ENCODE data around the gene PSMA2. TPM values are rescaled to one million over a fixed set of nuclear protein-coding genes. Genes with fewer than 3 reads are reported as not detected.
A peak's percentile ranks its signal among the peaks of the same experiment; 100 is the strongest.
"Not testable (repeated sequence)": the region's sequence is repeated elsewhere in the genome, so short reads cannot be mapped to it uniquely, and the experiment has no call there.

PSMA2 gene
- total RNA-seq, 1 donor from 2014 or later: 60.8 TPM

- H3K4me1 Mint-ChIP-seq (ENCODE audit: low read depth): peaks cover 22% of the 10 kb centered on the region
- peak; percentile 80 for TF ChIP-seq CTCF (IDR thresholded peaks at IDR 0.05)
- H3K27ac Mint-ChIP-seq (ENCODE audit: unreplicated experiment): no peak overlapping the region
- no peaks in the 10 kb centered on the region for H3K27me3 Mint-ChIP-seq (ENCODE audit: low read depth)
- no peak overlapping the region for H3K4me3 Mint-ChIP-seq (ENCODE audit: unreplicated experiment)
- H3K36me3 Mint-ChIP-seq (ENCODE audit: low read depth): no peaks in the 10 kb centered on the region
- DNase-seq (ENCODE audit: low spot score): no peak
- no peaks in the 10 kb centered on the region for H3K9me3 Mint-ChIP-seq (ENCODE audit: low read depth)
Observed at GRCh38 chr7:42886129-42886528, 45.8 kb downstream of the PSMA2 start.

- H3K27me3 Mint-ChIP-seq (ENCODE audit: low read depth); H3K36me3 Mint-ChIP-seq (ENCODE audit: low read depth); H3K9me3 Mint-ChIP-seq (ENCODE audit: low read depth); H3K27ac Mint-ChIP-seq (ENCODE audit: unreplicated experiment); H3K4me3 Mint-ChIP-seq (ENCODE audit: unreplicated experiment); DNase-seq (ENCODE audit: low spot score): not testable (repeated sequence)
- H3K4me1 Mint-ChIP-seq (ENCODE audit: low read depth): peaks cover 26% of the 10 kb centered on the region
Observed at GRCh38 chr7:42885183-42885582, 46.8 kb downstream of the PSMA2 start.

GRCh38 chr7:42883950-42884349 lies 48.0 kb downstream of the PSMA2 start:
- TF ChIP-seq CTCF (IDR thresholded peaks at IDR 0.05): no peak
- Mint-ChIP-seq H3K36me3 (ENCODE audit: low read depth) (peaks cover 1% of the 10 kb centered on the region), H3K4me1 (ENCODE audit: low read depth) (peaks cover 22% of the 10 kb centered on the region), H3K27me3 (ENCODE audit: low read depth) (no peaks in the 10 kb centered on the region), H3K27ac (ENCODE audit: unreplicated experiment) (no peak overlapping the region), H3K9me3 (ENCODE audit: low read depth) (no peaks in the 10 kb centered on the region), H3K4me3 (ENCODE audit: unreplicated experiment) (no peak overlapping the region)
- no peak for DNase-seq (ENCODE audit: low spot score)

GRCh38 chr7:42880392-42880791 lies 51.6 kb downstream of the PSMA2 start:
- Mint-ChIP-seq H3K36me3 (ENCODE audit: low read depth) (peaks cover 1% of the 10 kb centered on the region), H3K4me1 (ENCODE audit: low read depth) (peaks cover 4% of the 10 kb centered on the region), H3K27me3 (ENCODE audit: low read depth) (no peaks in the 10 kb centered on the region), H3K9me3 (ENCODE audit: low read depth) (no peaks in the 10 kb centered on the region), H3K27ac (ENCODE audit: unreplicated experiment) (no peak overlapping the region), H3K4me3 (ENCODE audit: unreplicated experiment) (no peak overlapping the region)
- no peak for DNase-seq (ENCODE audit: low spot score)
- no peak for TF ChIP-seq CTCF (IDR thresholded peaks at IDR 0.05)

- Mint-ChIP-seq H3K27me3 (ENCODE audit: low read depth) (no peaks in the 10 kb centered on the region), H3K36me3 (ENCODE audit: low read depth) (peaks cover 1% of the 10 kb centered on the region), H3K4me3 (ENCODE audit: unreplicated experiment) (no peak overlapping the region), H3K4me1 (ENCODE audit: low read depth) (peaks cover 4% of the 10 kb centered on the region), H3K27ac (ENCODE audit: unreplicated experiment) (no peak overlapping the region), H3K9me3 (ENCODE audit: low read depth) (no peaks in the 10 kb centered on the region)
- DNase-seq (ENCODE audit: low spot score): no peak
- TF ChIP-seq CTCF (IDR thresholded peaks at IDR 0.05): no peak
Observed at GRCh38 chr7:42878303-42878702, 53.7 kb downstream of the PSMA2 start.

- Mint-ChIP-seq H3K27ac (ENCODE audit: unreplicated experiment) (no peak overlapping the region), H3K4me3 (ENCODE audit: unreplicated experiment) (no peak overlapping the region), H3K27me3 (ENCODE audit: low read depth) (no peaks in the 10 kb centered on the region), H3K36me3 (ENCODE audit: low read depth) (peaks cover 1% of the 10 kb centered on the region), H3K4me1 (ENCODE audit: low read depth) (peaks cover 4% of the 10 kb centered on the region), H3K9me3 (ENCODE audit: low read depth) (no peaks in the 10 kb centered on the region)
- no peak for TF ChIP-seq CTCF (IDR thresholded peaks at IDR 0.05)
- DNase-seq (ENCODE audit: low spot score): no peak
Observed at GRCh38 chr7:42877862-42878261, 54.1 kb downstream of the PSMA2 start.

All from chondrocyte (in vitro differentiated cells).